K562 (cell line): ENCODE results near the gene BCKDK. TPM values are rescaled to one million over a fixed set of nuclear protein-coding genes. Genes with fewer than 3 reads are reported as not detected.

Source experiments
- ATAC-seq: fragments of 200-7000 bp; cut with Tn5 transposase; 3 replicates; pipeline ENCODE4 v1.9.1; 2020; ENCODE audit warnings: moderate library complexity
- BruUV-seq: library from RNA; stranded (reverse); fragments of 400-500 nt; replicated peaks from 2 replicates; lab custom pipeline; 2021; lab: Mats Ljungman, UMichigan
- CTCF ChIA-PET: fragments of 300-600 bp; formaldehyde crosslinking; extraction: SDS; loops from one replicate; lab custom pipeline; 2021; ENCODE audit warnings: low intra/inter-chr PET ratio; lab: Yijun Ruan, JAX
- POLR2A ChIA-PET: fragments of 300-600, 350-650 bp; sonication (Branson Sonifier 250); formaldehyde crosslinking; extraction: SDS; loops from one replicate; lab custom pipeline; 2021; ENCODE audit warnings: antibody characterized with exemption, inconsistent platforms; lab: Yijun Ruan, JAX
- DNase-seq, 4 experiments: peaks; one replicate each; pipeline versions ENCODE4 v3.0.0 to v3.0.0-alpha.2; 2011 to 2018; ENCODE audit warnings: low spot score in 3 of 4, mixed read lengths in 3 of 4; ENCODE audit errors: extremely low read depth in 1 of 4
- FAIRE-seq: peaks from 2 replicates; lab custom pipeline; 2011; peaks lifted over from hg19 to GRCh38; lab: Jason Lieb, UNC
- H2AFZ ChIP-seq: 2 replicates; pipeline ENCODE4 v1.6.0; 2011; ENCODE audit warnings: low read depth, low read length, control low read depth, inconsistent platforms
- H3K27ac ChIP-seq: fragments of 200-600 bp; 3 replicates; pipeline ENCODE4 v1.8.0; 2011; ENCODE audit warnings: low read depth, mild to moderate bottlenecking, control low read depth, inconsistent platforms, low read length, moderate library complexity, mixed read lengths; ENCODE audit errors: extremely low read depth
- H3K27me3 ChIP-seq, 2 experiments: fragments of 300-600 bp in 1 of 2; 2 replicates in 1 of 2; 3 replicates in 1 of 2; pipeline versions ENCODE4 v1.6.0 to v1.8.0; 2011; ENCODE audit warnings: inconsistent platforms in 2 of 2, low read length in 2 of 2, mild to moderate bottlenecking in 1 of 2, mixed read lengths in 1 of 2, moderate library complexity in 1 of 2; ENCODE audit not compliant: control insufficient read depth in 2 of 2, insufficient read depth in 2 of 2
- H3K36me3 ChIP-seq: fragments of 300-600 bp; 3 replicates; pipeline ENCODE4 v1.8.0; 2011; ENCODE audit warnings: mild to moderate bottlenecking, low read length, inconsistent platforms; ENCODE audit not compliant: control insufficient read depth, insufficient read depth
- H3K4me1 ChIP-seq, 2 experiments: fragments of 200-600 bp in 1 of 2; replicated peaks in 1 of 2; 2 replicates in 1 of 2; 3 replicates in 1 of 2; pipeline versions ENCODE4 v1.5.1 to v1.8.0; 2011; ENCODE audit warnings: inconsistent platforms in 2 of 2, low read length in 2 of 2, mild to moderate bottlenecking in 1 of 2, mixed read lengths in 1 of 2, moderate library complexity in 1 of 2; ENCODE audit not compliant: control insufficient read depth in 2 of 2, insufficient read depth in 2 of 2
- H3K4me2 ChIP-seq: 2 replicates; pipeline ENCODE4 v1.6.1; 2011; ENCODE audit warnings: low read length, control low read depth, inconsistent platforms, mixed read lengths; ENCODE audit not compliant: insufficient read depth
- H3K4me3 ChIP-seq: fragments of 200-600 bp; sonication (generic), shearing (Covaris generic); 2 replicates; pipeline ENCODE4 v1.5.1; 2016; ENCODE audit warnings: control low read depth, inconsistent platforms
- H3K79me2 ChIP-seq: fragments of 200-600 bp; 3 replicates; pipeline ENCODE4 v1.8.0; 2011; ENCODE audit warnings: low read length, inconsistent platforms; ENCODE audit not compliant: control insufficient read depth, insufficient read depth
- H3K9ac ChIP-seq, 2 experiments: 2 replicates each; pipeline versions ENCODE4 v1.6.0 to v1.6.1; 2011; ENCODE audit warnings: low read depth in 2 of 2, low read length in 2 of 2, control low read depth in 1 of 2, inconsistent platforms in 1 of 2, mild to moderate bottlenecking in 1 of 2, mixed read lengths in 1 of 2; ENCODE audit not compliant: insufficient read depth in 1 of 2
- H3K9me1 ChIP-seq: one replicate; pipeline ENCODE4 v1.6.0; 2011; ENCODE audit warnings: inconsistent platforms, mild to moderate bottlenecking, low read length, moderate library complexity; ENCODE audit not compliant: control insufficient read depth, insufficient read depth
- H3K9me3 ChIP-seq: replicated peaks from 2 replicates; pipeline ENCODE4 v1.5.1; 2011; ENCODE audit warnings: low read depth, low read length, inconsistent platforms; ENCODE audit not compliant: control insufficient read depth, insufficient read depth
- H4K20me1 ChIP-seq: replicated peaks from 2 replicates; pipeline ENCODE4 v1.6.1; 2011; ENCODE audit warnings: low read length, inconsistent platforms, mixed read lengths; ENCODE audit not compliant: control insufficient read depth, insufficient read depth
- CBX5 ChIP-seq: IDR thresholded peaks from 2 replicates; pipeline ENCODE4 v1.6.1; 2014; ENCODE audit warnings: low read depth, borderline replicate concordance
- DPF2 ChIP-seq: fragments of 450-650 bp; IDR thresholded peaks from 2 replicates; pipeline ENCODE4 v1.6.1; 2016
- MAFG ChIP-seq: fragments of 450-650 bp; conservative IDR thresholded peaks from 2 replicates; pipeline ENCODE4 v1.6.1; 2016; ENCODE audit warnings: missing genetic modification characterization, missing compliant biosample characterization
- PURB ChIP-seq: sonication (generic); formaldehyde crosslinking; IDR thresholded peaks from 2 replicates; pipeline ENCODE4 v1.9.0; 2021; ENCODE audit warnings: low read depth, mild to moderate bottlenecking, missing genetic modification reagents
- RCOR1 ChIP-seq, 2 experiments: IDR thresholded peaks; 2 replicates each; pipeline ENCODE4 v1.6.1; 2012; ENCODE audit warnings: low read depth in 2 of 2, low read length in 2 of 2, borderline replicate concordance in 1 of 2, improper control_type of control experiment in 1 of 2
- SMARCA4 ChIP-seq: fragments of 450-650 bp; IDR thresholded peaks from 2 replicates; pipeline ENCODE4 v1.6.1; 2016
- SP2 ChIP-seq: IDR thresholded peaks from 2 replicates; pipeline ENCODE4 v1.6.1; 2011; ENCODE audit warnings: mild to moderate bottlenecking, low read depth, low read length, moderate library complexity; ENCODE audit not compliant: poor library complexity, severe bottlenecking; ENCODE audit errors: extremely low read depth
- ZNF311 ChIP-seq: fragments of 250-450 bp; sonication (Bioruptor Pico); IDR thresholded peaks from 2 replicates; pipeline ENCODE4 v1.4.0; 2020; ENCODE audit warnings: mild to moderate bottlenecking, moderate library complexity
- WGBS: fragments of 100-300 bp; shearing (Covaris generic); methylation state at CpG from one replicate; pipeline ENCODE4 v1.1.6; 2016; ENCODE audit warnings: low coverage, mixed read lengths; ENCODE audit not compliant: insufficient coverage; ENCODE audit errors: missing lambda C conversion rate; 5-methylcytosine and 5-hydroxymethylcytosine counted together
- in situ Hi-C: fragments of 300-500 bp; cut with MboI; formaldehyde crosslinking; loops from 4 replicates; pipeline ENCODE4 v1.15.0; 2018; ENCODE audit warnings: inconsistent platforms, mixed read lengths
- intact Hi-C: fragments of 100-400 bp; cut with micrococcal nuclease; formaldehyde crosslinking; loops from 2 replicates; pipeline ENCODE4 v1.14.2; 2022
- polyA plus RNA-seq, 8 experiments: library from polyadenylated mRNA; depleted of rRNA in 4 of 8; stranded (reverse) in 5 of 8; unstranded in 3 of 8; fragments of >200 nt; fragmentation: Nextera tagmentation in 2 of 8; fragmentation: Illumina TruSeq in 1 of 8; extraction: Ambion mirVana in 2 of 8; extraction: Trizol in 1 of 8; gene quantifications; 2 replicates each; pipeline versions ENCODE4 v1.2.1 to v1.2.3, GENCODE V29; 2011 to 2014; ENCODE audit warnings: inconsistent platforms in 1 of 8, missing spikeins in 1 of 8
- total RNA-seq, 7 experiments: library from RNA; depleted of rRNA in 6 of 7; stranded (reverse); fragments of >200 nt in 6 of 7; fragmentation: Illumina TruSeq in 2 of 7; extraction: Trizol in 2 of 7; gene quantifications; 2 replicates each; pipeline versions ENCODE4 v1.2.1 to v1.2.3, GENCODE V29; 2011 to 2021; ENCODE audit warnings: low replicate concordance in 1 of 7
- TF ChIP-seq, protein P1 (sequence below): sonication (generic); formaldehyde crosslinking; IDR thresholded peaks from 2 replicates; pipeline ENCODE4 v1.8.1; 2023; ENCODE audit warnings: mild to moderate bottlenecking, missing genetic modification reagents
- TF ChIP-seq, protein P2 (sequence below): IDR thresholded peaks from 3 replicates; pipeline ENCODE4 v1.6.1; 2011; ENCODE audit warnings: borderline replicate concordance, mild to moderate bottlenecking; ENCODE audit not compliant: insufficient read length, insufficient read depth

The BCKDK gene
- total and polyA plus RNA-seq, 9 of the 15 experiments (the other 6 are each of a cell fraction or from before 2014, with no cell fraction given) = 0.58 to 34.8 (median 13.1) TPM

DNA sequence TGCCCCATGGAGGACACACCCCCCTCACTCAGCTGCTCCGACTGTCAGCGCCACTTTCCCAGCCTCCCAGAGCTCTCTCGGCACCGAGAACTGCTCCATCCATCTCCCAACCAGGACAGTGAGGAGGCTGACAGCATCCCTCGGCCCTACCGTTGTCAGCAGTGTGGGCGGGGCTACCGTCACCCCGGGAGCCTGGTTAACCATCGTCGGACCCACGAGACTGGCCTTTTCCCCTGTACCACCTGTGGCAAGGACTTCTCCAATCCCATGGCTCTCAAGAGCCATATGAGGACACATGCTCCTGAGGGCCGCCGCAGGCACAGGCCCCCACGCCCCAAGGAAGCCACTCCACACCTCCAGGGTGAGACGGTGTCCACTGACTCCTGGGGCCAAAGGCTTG is 31.9 kb upstream of the BCKDK start:
- BruUV-seq = no TSS peak
- Histone ChIP-seq H3K4me1 (peaks cover 11 to 52% of the 10 kb centered on the region in 2 experiments; a peak in 4 of 5 replicates), H3K9me3 (no peaks in the 10 kb centered on the region), H3K79me2 (peaks cover 62% of the 10 kb centered on the region)
- FAIRE-seq = no peak
- TF ChIP-seq RCOR1 (IDR thresholded peaks at IDR 0.05; ENCODE audit: borderline replicate concordance in 1 of 2, low read depth in 2 of 2, low read length in 2 of 2) (no peak), SP2 (no peak), SMARCA4 (no peak), CBX5 (no peak), DPF2 (no peak), PURB (CRISPR knock-in tag) (no peak), MAFG (tag) (no peak), ZNF311 (CRISPR knock-in tag) (no peak)
- TF ChIP-seq, protein P1, sequence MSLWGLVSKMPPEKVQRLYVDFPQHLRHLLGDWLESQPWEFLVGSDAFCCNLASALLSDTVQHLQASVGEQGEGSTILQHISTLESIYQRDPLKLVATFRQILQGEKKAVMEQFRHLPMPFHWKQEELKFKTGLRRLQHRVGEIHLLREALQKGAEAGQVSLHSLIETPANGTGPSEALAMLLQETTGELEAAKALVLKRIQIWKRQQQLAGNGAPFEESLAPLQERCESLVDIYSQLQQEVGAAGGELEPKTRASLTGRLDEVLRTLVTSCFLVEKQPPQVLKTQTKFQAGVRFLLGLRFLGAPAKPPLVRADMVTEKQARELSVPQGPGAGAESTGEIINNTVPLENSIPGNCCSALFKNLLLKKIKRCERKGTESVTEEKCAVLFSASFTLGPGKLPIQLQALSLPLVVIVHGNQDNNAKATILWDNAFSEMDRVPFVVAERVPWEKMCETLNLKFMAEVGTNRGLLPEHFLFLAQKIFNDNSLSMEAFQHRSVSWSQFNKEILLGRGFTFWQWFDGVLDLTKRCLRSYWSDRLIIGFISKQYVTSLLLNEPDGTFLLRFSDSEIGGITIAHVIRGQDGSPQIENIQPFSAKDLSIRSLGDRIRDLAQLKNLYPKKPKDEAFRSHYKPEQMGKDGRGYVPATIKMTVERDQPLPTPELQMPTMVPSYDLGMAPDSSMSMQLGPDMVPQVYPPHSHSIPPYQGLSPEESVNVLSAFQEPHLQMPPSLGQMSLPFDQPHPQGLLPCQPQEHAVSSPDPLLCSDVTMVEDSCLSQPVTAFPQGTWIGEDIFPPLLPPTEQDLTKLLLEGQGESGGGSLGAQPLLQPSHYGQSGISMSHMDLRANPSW = no peak
- TF ChIP-seq, protein P2, sequence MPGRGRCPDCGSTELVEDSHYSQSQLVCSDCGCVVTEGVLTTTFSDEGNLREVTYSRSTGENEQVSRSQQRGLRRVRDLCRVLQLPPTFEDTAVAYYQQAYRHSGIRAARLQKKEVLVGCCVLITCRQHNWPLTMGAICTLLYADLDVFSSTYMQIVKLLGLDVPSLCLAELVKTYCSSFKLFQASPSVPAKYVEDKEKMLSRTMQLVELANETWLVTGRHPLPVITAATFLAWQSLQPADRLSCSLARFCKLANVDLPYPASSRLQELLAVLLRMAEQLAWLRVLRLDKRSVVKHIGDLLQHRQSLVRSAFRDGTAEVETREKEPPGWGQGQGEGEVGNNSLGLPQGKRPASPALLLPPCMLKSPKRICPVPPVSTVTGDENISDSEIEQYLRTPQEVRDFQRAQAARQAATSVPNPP = no peak
- TF ChIP-seq, all 486 proteins: peak for 0
- peak overlapping the region in 1 of 2 experiments; percentile 37; a peak in 1 of 4 replicates for H3K9ac ChIP-seq
- no peak overlapping the region for H2AFZ ChIP-seq
- H3K27me3 ChIP-seq = no peaks in the 10 kb centered on the region
- no peaks in the 10 kb centered on the region; the same call in 1 of the 2 replicates for H4K20me1 ChIP-seq
- H3K36me3 ChIP-seq = peaks cover 57% of the 10 kb centered on the region
- no peak for ATAC-seq
- WGBS = 78% methylated on average over 10 of the region's 16 CpGs
- intact Hi-C loops (no loop called here), in situ Hi-C loops (no loop called here)
- no peak overlapping the region for H3K4me2 ChIP-seq
- no peaks in the 10 kb centered on the region for H3K9me1 ChIP-seq
- no peak overlapping the region for H3K4me3 ChIP-seq
- CTCF ChIA-PET = no interaction called here
- H3K27ac ChIP-seq = no peak overlapping the region
- POLR2A ChIA-PET = interaction anchor here (0.5 to 3.3 kb wide), 4 partner anchors 9 to 183 kb away, joined by 3 to 32 read pairs (median 4); partner anchors contain the start of gene ITGAM
- no peak for DNase-seq
